Measurements from ENCODE around the gene OR1N1.

The OR1N1 gene

DNA sequence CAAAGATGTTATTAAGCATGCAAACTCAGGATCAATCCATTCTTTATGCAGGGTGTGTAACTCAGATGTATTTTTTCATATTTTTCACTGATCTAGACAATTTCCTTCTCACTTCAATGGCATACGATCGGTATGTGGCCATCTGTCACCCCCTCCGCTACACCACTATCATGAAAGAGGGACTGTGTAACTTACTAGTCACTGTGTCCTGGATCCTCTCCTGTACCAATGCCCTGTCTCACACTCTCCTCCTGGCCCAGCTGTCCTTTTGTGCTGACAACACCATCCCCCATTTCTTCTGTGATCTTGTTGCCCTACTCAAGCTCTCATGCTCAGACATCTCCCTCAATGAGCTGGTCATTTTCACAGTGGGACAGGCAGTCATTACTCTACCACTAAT lies 7.7 kb downstream of the OR1N1 start:
- Histone ChIP-seq H3K4me1 (no peaks in the 10 kb centered on the region), H3K4me3 (ENCODE audit: low read depth, low read length) (no peak overlapping the region), H3K9me3 (no peaks in the 10 kb centered on the region), H3K36me3 (no peaks in the 10 kb centered on the region), H3K27me3 (peaks cover 9% of the 10 kb centered on the region)
- DNase-seq: no peak
- no peak for TF ChIP-seq CTCF (IDR thresholded peaks at IDR 0.05; ENCODE audit: low read depth, low read length)

DNA sequence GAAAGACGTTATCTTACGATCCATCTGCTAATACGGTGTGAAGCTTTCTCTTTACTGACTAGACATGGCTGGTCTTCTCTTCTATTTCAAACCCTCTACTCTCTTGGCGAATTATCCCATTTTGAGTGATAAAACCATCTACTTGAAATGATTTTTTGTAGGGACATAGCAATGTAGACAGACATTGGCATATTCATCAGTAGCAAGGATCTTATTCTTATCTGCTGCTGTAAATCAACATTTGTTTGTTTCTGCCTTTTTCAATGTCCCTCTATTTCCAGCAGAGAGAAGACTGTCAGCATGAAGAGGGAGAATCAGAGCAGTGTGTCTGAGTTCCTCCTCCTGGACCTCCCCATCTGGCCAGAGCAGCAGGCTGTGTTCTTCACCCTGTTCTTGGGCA lies 8.3 kb downstream of the OR1N1 start, which contains the start of gene OR1J4:
OR1J4 (plus strand) TSS at position 301 of the 400 bp plus-strand sequence; CDS start at position 301, 0 bp downstream.
- TF ChIP-seq CTCF (IDR thresholded peaks at IDR 0.05; ENCODE audit: low read depth, low read length): no peak
- Histone ChIP-seq H3K9me3 (no peaks in the 10 kb centered on the region), H3K4me1 (no peaks in the 10 kb centered on the region), H3K27me3 (peaks cover 9% of the 10 kb centered on the region), H3K36me3 (no peaks in the 10 kb centered on the region), H3K4me3 (ENCODE audit: low read depth, low read length) (no peak within 1 kb of the TSS)
- no peak for DNase-seq

DNA sequence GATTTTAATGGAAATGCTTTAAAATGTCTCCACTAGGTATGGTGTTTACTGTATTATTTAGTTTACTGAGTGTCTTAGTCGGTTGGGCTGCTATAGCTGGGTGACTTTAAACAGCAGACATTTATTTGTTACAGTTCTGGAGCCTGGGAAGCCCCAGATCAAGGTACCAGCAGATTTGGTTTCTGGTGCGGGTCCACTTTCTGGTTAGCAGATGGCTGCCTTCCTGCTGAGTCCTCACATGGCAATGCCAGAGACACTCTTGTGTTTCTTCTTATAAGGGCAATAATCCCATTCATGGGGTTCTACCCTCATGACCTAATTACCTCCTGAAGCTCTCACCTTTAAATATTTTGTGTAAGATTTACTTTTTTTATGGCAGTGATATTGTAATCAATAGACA lies 8.9 kb downstream of the OR1N1 start:
- Histone ChIP-seq H3K4me3 (ENCODE audit: low read depth, low read length) (no peak overlapping the region), H3K27me3 (peaks cover 9% of the 10 kb centered on the region), H3K36me3 (no peaks in the 10 kb centered on the region), H3K9me3 (no peaks in the 10 kb centered on the region), H3K4me1 (no peaks in the 10 kb centered on the region)
- no peak for DNase-seq
- no peak for TF ChIP-seq CTCF (IDR thresholded peaks at IDR 0.05; ENCODE audit: low read depth, low read length)

- DNase-seq: no peak
- Histone ChIP-seq H3K36me3 (no peaks in the 10 kb centered on the region), H3K9me3 (no peaks in the 10 kb centered on the region), H3K4me3 (ENCODE audit: low read depth, low read length) (no peak within 1 kb of the TSS), H3K4me1 (no peaks in the 10 kb centered on the region), H3K27me3 (peaks cover 15% of the 10 kb centered on the region)
- TF ChIP-seq CTCF (IDR thresholded peaks at IDR 0.05; ENCODE audit: low read depth, low read length): no peak
These were observed 16.6 kb downstream of the OR1N1 start, which contains the start of gene OR1J2 for GRCh38 chr9:122510502-122510901. OR1J2 (plus strand) TSS chr9:122510802; CDS start chr9:122510802, 0 bp downstream.

DNA sequence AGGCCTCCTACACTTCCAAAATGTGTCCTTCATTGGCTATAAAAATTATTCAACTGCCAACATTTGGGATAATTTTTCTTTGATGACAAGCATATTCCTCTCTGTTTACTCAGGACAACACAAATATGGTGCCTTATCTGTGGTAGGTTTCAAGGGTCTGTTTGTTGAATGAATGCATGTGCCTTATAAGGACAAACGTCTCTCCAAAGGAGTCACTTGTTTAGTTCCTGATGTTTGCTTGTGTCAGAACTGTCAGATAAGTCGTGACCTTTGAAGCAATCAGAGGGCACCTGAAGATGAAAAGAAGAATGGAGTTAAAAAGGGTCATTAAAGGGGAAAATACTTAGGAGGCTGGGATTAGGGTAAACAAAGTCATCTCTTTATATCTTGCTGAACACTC lies 20.1 kb downstream of the OR1N1 start:
- Histone ChIP-seq H3K4me3 (ENCODE audit: low read depth, low read length) (no peak overlapping the region), H3K9me3 (no peaks in the 10 kb centered on the region), H3K4me1 (no peaks in the 10 kb centered on the region), H3K27me3 (peaks cover 11% of the 10 kb centered on the region), H3K36me3 (no peaks in the 10 kb centered on the region)
- no peak for DNase-seq
- no peak for TF ChIP-seq CTCF (IDR thresholded peaks at IDR 0.05; ENCODE audit: low read depth, low read length)

DNA sequence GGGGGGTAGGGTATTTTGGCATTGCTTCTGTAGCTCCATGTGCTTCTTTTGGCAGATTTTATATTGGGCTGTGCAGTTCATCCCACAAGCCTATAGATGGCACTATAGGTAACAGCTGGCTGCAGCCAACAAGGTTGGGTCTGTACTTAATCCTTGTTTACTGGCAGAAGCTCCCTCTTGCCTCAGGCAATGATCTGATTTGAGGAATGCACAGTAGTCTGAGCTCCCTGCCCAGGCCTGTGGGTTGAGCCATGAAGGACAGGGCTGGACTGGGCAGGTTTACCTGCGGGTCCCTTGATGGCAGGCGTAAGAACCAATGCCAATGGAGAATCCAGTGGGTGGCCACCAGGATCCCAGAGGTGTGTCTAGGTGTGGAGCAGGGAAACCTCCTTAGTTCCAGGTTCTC lies 28.2 kb downstream of the OR1N1 start:
- TF ChIP-seq CTCF (IDR thresholded peaks at IDR 0.05; ENCODE audit: low read depth, low read length): peak; percentile 89
- Histone ChIP-seq H3K4me3 (ENCODE audit: low read depth, low read length) (no peak overlapping the region), H3K9me3 (no peaks in the 10 kb centered on the region), H3K27me3 (0 out of 2 replicates have a peak, but pooled peaks cover 4% of the 10 kb centered on the region), H3K36me3 (no peaks in the 10 kb centered on the region), H3K4me1 (no peaks in the 10 kb centered on the region)
- peak; percentile 68 for DNase-seq
